ENCODE results near the gene LANCL2. TPM values are rescaled to one million over a fixed set of nuclear protein-coding genes. Genes with fewer than 3 reads are reported as not detected.

LANCL2 gene
- total and polyA plus RNA-seq, 2 of the 4 experiments (the other 2 are of a cell fraction), result 11.7 to 17.9 TPM

DNA sequence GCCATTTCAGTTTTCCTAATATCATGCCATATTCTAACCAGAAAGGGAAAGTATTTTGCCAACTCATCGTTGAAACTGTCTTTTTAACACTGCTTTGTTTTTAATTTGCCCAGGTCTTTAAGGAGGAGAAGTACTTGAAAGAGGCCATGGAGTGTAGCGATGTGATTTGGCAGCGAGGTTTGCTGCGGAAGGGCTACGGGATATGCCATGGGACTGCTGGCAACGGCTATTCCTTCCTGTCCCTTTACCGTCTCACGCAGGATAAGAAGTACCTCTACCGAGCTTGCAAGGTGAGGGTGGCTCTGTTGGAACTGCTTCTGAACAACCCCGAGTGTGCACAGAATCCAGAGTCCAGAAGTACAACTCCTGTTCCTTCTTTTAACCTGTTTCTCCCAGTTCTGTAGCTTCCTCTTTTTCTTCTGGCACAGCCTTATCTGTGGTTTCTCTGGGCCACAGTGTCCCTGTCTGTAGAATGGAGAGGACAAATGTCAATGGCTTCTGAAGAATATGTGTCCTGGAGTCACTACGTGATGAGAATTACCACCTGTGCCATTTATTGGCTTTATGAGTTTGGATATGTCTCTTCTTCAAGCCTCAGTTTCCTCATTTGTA is 60.1 kb downstream of the LANCL2 start:
- 0 out of 2 replicates have a peak, but pooled peaks cover 3% of the 10 kb centered on the region for H4K20me1 ChIP-seq (ENCODE audit: insufficient read depth, low read length)
- H4K91ac ChIP-seq (ENCODE audit: insufficient read depth, low read depth, low read length), result no peak overlapping the region
- WGBS, 2 experiments (ENCODE audit: extremely low coverage in 2 of 2, insufficient read length in 1 of 2), result 100% methylated on average over 3 of the region's 11 CpGs; no CpG with 5 or more reads in 1 of the 2 experiments
- peaks cover 9% of the 10 kb centered on the region; the same call in 1 of the 2 replicates for H3K9me1 ChIP-seq (ENCODE audit: insufficient read depth, low read length)
- no peak overlapping the region for H2AK9ac ChIP-seq (replicated peaks; ENCODE audit: low read depth, low read length, poor library complexity)
- in situ Hi-C loops (cut with MboI; ENCODE audit: low sequenced_read_pairs), result loop anchor here (25.0 kb wide), 1 partner anchor 537 kb away; the partner anchor contains the start of genes MRPS17 and NIPSNAP2
- H3K36me3 ChIP-seq (ENCODE audit: control insufficient read depth, insufficient read depth, low read length), result peaks cover 7% of the 10 kb centered on the region
- no peak overlapping the region for H2BK120ac ChIP-seq (ENCODE audit: low read depth, low read length)
- ATAC-seq (ENCODE audit: low read depth), result no peak
- H2AFZ ChIP-seq (replicated peaks; ENCODE audit: low read length, poor library complexity), result no peak overlapping the region
- H2BK5ac ChIP-seq (ENCODE audit: low read depth, low read length, poor library complexity, severe bottlenecking), result no peak overlapping the region
- no peak overlapping the region for H3K4me3 ChIP-seq (ENCODE audit: insufficient read depth, low read depth, low read length)
- no TSS peak for BruUV-seq (replicated peaks)
- no peaks in the 10 kb centered on the region for H3K27me3 ChIP-seq (ENCODE audit: control insufficient read depth, insufficient read depth, low read length)
- DNase-seq, result no peak
- H3K4me2 ChIP-seq (ENCODE audit: low read depth, low read length), result no peak overlapping the region
- dilution Hi-C loops (cut with HindIII; ENCODE audit: low sequenced_read_pairs, unreplicated experiment), result no loop called here
- H3K4me1 ChIP-seq (ENCODE audit: control insufficient read depth, insufficient read depth, low read length), result peaks cover 19% of the 10 kb centered on the region
- 0 out of 4 replicates have a peak, but pooled peaks cover 0 to 7% of the 10 kb centered on the region in 2 experiments for H3K79me1 ChIP-seq (ENCODE audit: low read depth in 1 of 2, low read length in 2 of 2)
- no peak overlapping the region for H3K56ac ChIP-seq (ENCODE audit: extremely low read depth, insufficient read depth, low read length)
- H4K8ac ChIP-seq (ENCODE audit: low read depth in 2 of 2, low read length in 2 of 2), result no peak overlapping the region
- H3K9ac ChIP-seq (ENCODE audit: low read depth, low read length), result no peak overlapping the region
- no peak overlapping the region for H3K4ac ChIP-seq (ENCODE audit: low read depth, low read length)
- H3K14ac ChIP-seq (replicated peaks; ENCODE audit: low read depth, low read length), result no peak overlapping the region
- H3K23ac ChIP-seq (ENCODE audit: low read depth, low read length), result no peak overlapping the region
- no peak overlapping the region for H2AK5ac ChIP-seq (ENCODE audit: low read depth, low read length)
- no peak overlapping the region for H2BK20ac ChIP-seq (ENCODE audit: low read depth, low read length)
- H4K5ac ChIP-seq (ENCODE audit: low read depth, low read length), result no peak overlapping the region
- ChIA-PET POLR2A (ENCODE audit: unreplicated experiment) (interaction anchor here (0.6 kb wide), 1 partner anchor 636 kb away, joined by 3 read pairs; no protein-coding TSS in a partner anchor), CTCF (interaction anchor here (1.4 kb wide), 1 partner anchor 8 kb away, joined by 4 read pairs; no protein-coding TSS in a partner anchor)
- TF ChIP-seq RAD21 (IDR thresholded peaks at IDR 0.05; ENCODE audit: low read length), result no peak
- no peak for TF ChIP-seq FOS (IDR thresholded peaks at IDR 0.05; ENCODE audit: low read depth, low read length)
- TF ChIP-seq, protein P1, sequence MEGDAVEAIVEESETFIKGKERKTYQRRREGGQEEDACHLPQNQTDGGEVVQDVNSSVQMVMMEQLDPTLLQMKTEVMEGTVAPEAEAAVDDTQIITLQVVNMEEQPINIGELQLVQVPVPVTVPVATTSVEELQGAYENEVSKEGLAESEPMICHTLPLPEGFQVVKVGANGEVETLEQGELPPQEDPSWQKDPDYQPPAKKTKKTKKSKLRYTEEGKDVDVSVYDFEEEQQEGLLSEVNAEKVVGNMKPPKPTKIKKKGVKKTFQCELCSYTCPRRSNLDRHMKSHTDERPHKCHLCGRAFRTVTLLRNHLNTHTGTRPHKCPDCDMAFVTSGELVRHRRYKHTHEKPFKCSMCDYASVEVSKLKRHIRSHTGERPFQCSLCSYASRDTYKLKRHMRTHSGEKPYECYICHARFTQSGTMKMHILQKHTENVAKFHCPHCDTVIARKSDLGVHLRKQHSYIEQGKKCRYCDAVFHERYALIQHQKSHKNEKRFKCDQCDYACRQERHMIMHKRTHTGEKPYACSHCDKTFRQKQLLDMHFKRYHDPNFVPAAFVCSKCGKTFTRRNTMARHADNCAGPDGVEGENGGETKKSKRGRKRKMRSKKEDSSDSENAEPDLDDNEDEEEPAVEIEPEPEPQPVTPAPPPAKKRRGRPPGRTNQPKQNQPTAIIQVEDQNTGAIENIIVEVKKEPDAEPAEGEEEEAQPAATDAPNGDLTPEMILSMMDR (conservative IDR thresholded peaks at IDR 0.05; ENCODE audit: low read depth, low read length), result no peak
- no peak for TF ChIP-seq MAZ (IDR thresholded peaks at IDR 0.05; ENCODE audit: borderline replicate concordance, low read depth, low read length)
- TF ChIP-seq, protein P2, sequence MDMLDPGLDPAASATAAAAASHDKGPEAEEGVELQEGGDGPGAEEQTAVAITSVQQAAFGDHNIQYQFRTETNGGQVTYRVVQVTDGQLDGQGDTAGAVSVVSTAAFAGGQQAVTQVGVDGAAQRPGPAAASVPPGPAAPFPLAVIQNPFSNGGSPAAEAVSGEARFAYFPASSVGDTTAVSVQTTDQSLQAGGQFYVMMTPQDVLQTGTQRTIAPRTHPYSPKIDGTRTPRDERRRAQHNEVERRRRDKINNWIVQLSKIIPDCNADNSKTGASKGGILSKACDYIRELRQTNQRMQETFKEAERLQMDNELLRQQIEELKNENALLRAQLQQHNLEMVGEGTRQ (IDR thresholded peaks at IDR 0.05; ENCODE audit: low read depth, low read length), result no peak
- TF ChIP-seq CHD1 (IDR thresholded peaks at IDR 0.05; ENCODE audit: low read depth, low read length), result no peak
- H3K27ac ChIP-seq (ENCODE audit: insufficient read depth, low read length), result no peak overlapping the region
- H3K9me3 ChIP-seq (ENCODE audit: control insufficient read depth, insufficient read depth, low read length), result no peaks in the 10 kb centered on the region
- intact Hi-C loops (cut with micrococcal nuclease), result no loop called here
- no peak overlapping the region for H2BK15ac ChIP-seq (ENCODE audit: low read depth, low read length)
- no peak overlapping the region for H3K18ac ChIP-seq (ENCODE audit: low read depth, low read length)

Measured in IMR-90 (cell line).